Heart left ventricle (tissue), 13 donors: Measurements from ENCODE around the gene SH3BP2.

Experiments used
- CTCF ChIP-seq, 12 donors: fragments of 200-600 bp; sonication (generic) in 4 of 12; IDR thresholded peaks; one replicate each; pipeline versions ENCODE4 v1.5.0 to v1.8.0; 2018 to 2022; ENCODE audit warnings: antibody characterized with exemption in 12 of 12, mild to moderate bottlenecking in 5 of 12
- POLR2A ChIP-seq, 2 donors: fragments of 450-650 bp; IDR thresholded peaks; one replicate each; pipeline ENCODE4 v1.6.1; 2017; ENCODE audit warnings: antibody characterized with exemption in 2 of 2, mild to moderate bottlenecking in 2 of 2, moderate library complexity in 2 of 2
- donor health status: ischemic (EF 13 %, LVEDD 7.1; RV severe dilation, severe dysfunction).
- donor health status: DM: no; HTN: yes; CAD: no.
- donor health status: DM: no; HTN: no; CAD: no.
- donor health status: ischemic (EF 25% LVEDD 6.9; RV normal size, moderate dysfunction).
- donor health status: ischemic (EF 25% LVEDD 5.7; RV mildly dilated, moderate dysfunction).
- donor health status: ischemic (EF 35%, LVEDD 5.7; RV mildly dilated, moderate dysfunction).
- donor health status: nonischemic (EF 11% LVEDD 7.7; RV severe dilation, severe dysfunction).
- donor health status: DM: yes; HTN: yes; CAD: no.
- donor health status: PGD.
- donor health status: ischemic (EF 29% LVEDD 5.4; RV normal size, mild dysfunction).
- donor health status: nonischemic (EF 23%, LVEDD 6.1; RV moderate dilation, normal function).

GRCh38 chr4:2757426-2757825 is 35.5 kb upstream of the SH3BP2 start:
- TF ChIP-seq CTCF (IDR thresholded peaks at IDR 0.05) (no peak), POLR2A (IDR thresholded peaks at IDR 0.05) (no peak)
